ENCODE data around the gene NF1.
"Not testable (repeated sequence)": the region's sequence is repeated elsewhere in the genome, so short reads cannot be mapped to it uniquely, and the experiment has no call there.

DNA sequence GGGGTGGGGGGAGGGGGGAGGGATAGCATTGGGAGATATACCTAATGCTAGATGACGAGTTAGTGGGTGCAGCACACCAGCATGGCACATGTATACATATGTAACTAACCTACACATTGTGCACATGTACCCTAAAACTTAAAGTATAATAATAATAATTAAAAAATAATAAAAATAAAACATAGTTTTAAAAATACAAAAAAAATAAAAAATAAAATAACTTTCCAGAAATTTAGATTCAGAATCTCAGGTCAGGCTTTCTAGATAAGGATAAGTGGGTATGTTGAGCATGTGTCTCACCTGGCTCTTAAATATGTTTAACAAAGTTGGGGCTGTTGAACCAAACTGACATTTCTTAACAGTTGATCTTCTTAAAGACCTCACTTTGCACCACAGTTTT lies 193.2 kb downstream of the NF1 start:
- TF ChIP-seq, protein P1, sequence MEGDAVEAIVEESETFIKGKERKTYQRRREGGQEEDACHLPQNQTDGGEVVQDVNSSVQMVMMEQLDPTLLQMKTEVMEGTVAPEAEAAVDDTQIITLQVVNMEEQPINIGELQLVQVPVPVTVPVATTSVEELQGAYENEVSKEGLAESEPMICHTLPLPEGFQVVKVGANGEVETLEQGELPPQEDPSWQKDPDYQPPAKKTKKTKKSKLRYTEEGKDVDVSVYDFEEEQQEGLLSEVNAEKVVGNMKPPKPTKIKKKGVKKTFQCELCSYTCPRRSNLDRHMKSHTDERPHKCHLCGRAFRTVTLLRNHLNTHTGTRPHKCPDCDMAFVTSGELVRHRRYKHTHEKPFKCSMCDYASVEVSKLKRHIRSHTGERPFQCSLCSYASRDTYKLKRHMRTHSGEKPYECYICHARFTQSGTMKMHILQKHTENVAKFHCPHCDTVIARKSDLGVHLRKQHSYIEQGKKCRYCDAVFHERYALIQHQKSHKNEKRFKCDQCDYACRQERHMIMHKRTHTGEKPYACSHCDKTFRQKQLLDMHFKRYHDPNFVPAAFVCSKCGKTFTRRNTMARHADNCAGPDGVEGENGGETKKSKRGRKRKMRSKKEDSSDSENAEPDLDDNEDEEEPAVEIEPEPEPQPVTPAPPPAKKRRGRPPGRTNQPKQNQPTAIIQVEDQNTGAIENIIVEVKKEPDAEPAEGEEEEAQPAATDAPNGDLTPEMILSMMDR (IDR thresholded peaks at IDR 0.05), result not testable (repeated sequence)
- not testable (repeated sequence) for TF ChIP-seq POLR2AphosphoS5 (IDR thresholded peaks at IDR 0.05)

Measured in prostate gland (tissue), 2 donors.